ENCODE data around the gene SP100.
"Not testable (repeated sequence)": the region's sequence is repeated elsewhere in the genome, so short reads cannot be mapped to it uniquely, and the experiment has no call there.

The SP100 gene

DNA sequence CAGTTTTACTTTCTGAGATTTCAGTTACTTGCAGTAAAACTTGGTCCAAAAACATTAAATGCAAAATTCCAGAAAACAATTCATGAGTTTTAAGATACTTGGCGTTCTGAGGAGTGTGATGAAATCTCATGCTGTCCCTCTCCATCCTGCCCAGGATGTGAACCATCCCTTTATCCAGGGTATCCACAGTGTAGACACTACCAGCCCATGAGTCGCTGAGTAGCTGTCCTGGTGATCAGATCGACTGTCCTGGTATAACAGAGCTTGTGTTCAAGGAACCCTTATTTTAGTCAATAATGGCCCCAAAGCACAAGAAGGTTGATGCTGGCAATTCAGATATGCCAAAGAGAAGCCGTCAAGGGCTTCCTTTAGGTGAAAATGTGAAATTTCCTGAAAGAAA, 3.2 kb downstream of the SP100 start:
- DNase-seq = no peak

DNA sequence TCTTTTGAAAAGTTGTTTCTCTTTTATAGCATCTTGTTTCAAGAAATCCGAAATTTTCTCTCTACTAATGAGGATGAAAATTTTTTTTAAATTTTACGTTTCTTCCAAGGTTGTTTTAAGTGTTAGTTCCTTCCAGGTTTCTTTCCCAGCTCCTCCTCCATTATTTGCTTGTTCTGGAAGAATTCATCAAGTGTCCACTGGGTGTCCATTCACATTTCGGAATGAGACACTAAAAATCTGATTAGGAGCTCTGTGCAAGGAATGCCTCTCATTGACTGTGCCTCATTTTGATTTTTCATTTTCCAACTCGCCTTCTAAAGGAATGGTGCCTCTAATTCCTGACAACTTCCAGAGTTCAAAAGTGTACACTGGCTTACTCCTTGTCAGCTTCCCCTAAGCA, 6.1 kb downstream of the SP100 start:
- DNase-seq = no peak

DNA sequence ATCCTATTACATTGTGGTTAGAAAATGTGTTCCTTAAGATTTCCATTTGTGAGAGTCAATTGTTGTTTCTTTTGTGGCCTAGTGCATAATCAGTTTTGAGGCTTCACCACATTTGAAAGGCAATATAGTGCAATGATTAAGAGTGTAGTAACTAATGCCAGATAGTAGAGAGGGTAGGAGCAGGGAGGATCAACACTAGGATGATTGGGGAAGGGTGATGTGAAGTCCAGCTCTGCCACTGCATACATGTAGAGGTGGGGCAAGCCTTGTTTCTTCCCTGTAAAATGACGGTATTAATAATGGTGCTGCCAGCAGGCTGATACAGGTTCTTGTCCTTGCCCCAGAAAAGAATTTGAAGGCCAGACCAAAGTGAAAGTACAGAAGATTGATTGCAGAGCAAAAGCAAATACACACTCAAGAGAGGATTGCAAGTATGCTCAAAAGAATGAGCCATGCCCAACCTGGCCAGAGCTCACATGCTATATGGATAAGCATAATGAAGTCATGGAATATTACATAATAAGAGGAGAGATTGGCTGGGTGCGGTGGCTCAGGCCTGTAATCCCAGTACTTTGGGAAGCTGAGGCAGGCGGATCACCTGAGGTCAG, 8.0 kb downstream of the SP100 start:
- DNase-seq = no peak

DNA sequence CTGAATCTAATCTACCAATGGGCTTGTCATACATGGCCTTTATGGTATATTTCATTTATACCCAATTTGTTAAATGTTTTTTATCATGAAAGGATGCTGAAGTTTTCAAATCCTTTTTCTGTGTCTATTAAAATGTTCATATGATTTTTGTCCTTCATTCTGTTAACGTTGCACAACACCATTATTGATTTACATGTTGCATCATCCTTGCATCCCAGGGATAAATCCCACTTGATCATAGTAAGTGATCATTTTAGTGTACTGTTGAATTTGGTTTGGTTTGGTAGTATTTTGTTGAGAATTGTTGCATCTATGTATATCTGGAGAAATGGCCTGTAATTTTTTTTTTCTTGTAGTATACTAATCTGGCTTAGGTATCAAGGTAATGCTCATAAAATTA, 9.4 kb downstream of the SP100 start:
- DNase-seq = no peak

DNA sequence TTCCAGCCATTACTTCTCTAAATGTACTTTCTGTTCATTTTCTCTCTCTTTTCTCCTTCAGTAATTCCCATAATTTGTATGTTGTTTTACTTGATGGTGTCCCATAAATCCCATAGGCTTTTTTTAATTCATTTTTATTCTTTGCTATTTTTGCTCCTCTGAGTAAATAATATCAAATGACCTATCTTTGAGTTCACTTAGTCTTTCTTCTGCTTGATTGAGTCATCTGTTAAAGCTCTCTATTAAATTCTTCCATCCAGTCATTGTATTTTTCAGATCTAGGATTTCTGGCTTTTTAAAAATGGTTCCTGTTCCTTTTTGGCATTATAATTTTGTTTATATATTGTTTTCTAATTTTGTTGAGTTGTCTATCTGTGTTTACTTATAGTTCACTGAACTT, 13.5 kb downstream of the SP100 start:
- DNase-seq = no peak

DNA sequence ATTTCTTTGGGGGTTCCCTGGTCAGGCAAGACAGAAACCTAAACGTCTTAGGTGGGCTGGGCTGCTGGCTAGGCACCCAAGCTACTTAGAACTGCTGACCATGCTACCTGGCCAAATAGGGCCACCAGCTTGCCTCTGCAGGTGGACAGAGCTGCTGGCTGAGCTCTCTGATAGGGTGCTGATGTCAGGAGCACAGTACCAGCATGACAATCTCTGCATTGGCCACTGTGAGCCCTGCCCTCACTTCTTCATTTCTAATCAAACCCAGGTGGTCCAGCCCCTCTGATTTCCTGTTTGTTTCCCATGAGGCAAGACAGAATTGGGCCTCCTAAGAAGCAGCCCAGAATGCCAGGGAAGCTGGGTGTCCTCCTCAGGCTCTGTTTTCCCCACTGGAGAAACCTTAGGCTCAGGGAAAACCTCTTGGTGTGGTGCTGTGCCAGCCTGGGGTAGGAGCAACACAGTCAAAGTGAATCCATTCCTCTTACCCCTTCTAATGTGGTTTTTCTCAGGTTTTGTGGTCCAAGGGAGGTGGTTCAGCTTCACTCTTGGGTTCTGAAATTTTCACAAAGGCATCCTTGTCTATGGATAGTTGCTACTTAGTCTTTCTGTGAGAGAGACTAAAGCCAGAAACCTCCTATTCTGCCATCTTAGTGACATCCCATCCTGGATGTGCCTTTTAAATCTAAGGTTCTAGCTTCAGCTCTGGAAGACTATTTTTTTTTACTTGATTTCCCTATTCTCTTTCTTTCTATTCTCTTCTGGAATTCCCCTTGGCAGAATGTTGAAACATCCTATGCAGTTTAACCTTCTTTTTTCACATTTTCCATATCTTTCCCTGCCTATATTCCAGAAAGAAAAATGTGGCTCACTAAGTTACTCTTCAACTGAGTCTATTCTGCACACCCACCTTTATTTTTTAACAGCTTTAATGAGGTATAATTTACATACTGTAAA, 15.2 kb downstream of the SP100 start:
- no peak for DNase-seq

DNA sequence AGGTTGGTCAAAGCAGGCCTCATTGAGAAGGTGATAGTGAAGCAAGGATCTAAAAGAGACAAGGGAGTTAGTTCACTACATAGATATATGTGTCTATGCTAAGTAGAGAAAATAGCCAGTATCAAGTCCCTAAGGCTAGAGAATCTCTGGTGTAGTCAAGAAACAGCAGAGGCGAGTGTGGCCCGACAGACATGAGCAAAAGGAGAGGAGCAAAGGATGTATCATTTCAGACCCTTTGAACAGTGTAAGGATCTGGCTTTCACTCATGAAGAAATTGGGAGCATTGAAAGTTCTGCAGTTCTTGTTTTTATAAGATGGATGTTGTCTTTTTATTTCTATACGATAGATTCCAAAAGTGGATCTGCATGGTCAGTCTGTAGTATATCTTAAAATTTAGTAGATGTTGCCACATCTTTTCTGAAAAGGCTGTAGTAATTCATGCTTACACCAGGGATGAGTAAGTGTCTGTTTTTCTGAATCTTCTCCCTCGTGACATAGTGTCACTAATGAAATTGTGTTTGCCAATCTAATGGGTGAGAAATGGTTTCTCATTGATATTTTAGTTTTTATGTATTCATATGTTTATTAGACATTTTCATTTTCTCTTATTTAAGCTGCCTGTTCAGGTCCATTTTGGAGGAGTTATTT, 18.8 kb downstream of the SP100 start:
- no peak for DNase-seq

DNA sequence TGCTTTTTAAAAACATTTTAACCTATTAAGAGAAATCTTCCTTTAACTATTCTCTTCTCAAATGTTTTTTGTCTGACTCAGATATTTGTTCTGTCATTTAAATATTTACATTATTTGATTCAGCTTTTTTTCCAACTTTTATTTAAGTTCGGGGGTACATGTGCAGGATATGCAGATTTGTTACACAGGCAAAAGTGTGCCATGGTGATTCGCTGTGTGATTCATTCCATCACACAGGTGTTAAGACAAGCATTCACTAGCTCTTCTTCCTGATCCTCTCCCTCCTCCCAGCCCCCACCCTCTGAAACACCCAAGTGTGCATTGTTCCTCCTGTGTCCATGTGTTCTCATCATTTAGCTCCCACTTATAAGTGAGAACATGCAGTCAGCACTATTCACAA, 19.4 kb downstream of the SP100 start:
- no peak for DNase-seq

DNA sequence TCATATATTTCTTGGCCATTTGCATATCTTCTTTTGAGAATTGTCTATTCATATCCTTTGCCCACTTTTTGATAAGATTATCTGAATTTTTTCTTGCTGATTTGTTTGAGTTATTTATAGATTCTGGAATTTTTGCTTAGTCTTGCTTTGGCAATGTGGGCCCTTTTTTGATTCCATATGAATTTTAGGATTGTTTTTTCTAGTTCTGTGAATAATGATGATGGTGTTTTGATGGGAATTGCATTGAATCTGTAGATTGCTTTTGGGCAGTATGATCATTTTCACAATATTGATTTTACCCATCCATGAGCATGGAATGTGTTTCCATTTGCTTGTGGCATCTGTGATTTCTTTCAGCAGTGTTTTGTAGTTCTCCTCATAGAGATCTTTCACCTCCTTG, 23.1 kb downstream of the SP100 start:
- DNase-seq = not testable (repeated sequence)

DNA sequence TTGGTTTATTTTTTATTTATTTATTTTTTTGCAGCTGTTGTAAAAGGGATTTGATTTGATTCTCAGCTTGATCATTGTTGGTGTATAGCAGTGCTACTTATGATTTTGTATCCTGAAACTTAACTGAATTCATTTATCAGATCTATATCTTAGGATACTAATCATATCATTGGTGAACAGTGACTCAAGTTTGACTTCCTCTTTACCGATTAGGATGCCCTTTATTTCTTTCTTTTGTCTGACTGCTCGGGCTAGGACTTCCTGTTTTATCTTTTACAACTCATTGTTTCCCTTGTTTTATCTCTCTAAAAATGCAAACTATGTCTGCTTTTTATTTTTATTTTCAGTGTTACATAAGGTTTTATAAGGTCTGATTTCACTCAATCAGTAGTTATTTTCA, 23.6 kb downstream of the SP100 start:
- DNase-seq = no peak

DNA sequence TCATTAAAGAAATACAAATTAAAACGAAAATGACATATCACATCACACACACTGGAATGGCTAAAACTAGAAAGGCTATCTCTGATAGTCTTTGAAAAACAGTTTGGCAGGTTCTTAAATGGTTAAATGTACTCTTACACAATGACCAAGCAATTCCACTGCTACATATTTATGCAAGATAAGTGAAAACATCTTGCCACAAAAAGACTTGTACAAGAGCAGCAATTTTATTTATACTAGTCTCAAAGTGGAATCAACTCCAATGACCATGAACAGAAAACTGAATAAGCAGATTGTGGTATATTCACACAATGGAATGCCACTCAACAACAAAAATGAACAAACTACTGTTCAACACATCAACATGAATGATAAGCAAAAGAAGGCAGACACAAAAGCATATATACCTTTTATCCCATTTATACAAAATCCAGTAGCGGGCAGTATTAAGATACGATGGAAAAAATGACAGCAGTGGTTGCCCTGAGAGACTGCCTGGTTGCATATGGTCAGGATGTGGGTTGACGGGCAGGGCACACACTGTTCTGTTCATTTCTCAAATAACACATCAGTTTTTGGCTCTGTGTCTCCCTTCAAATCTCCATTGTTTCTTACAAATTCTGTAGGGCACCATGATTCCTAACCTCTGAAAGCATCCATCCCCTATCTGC, 25.4 kb downstream of the SP100 start:
- peak; percentile 42 for DNase-seq

DNA sequence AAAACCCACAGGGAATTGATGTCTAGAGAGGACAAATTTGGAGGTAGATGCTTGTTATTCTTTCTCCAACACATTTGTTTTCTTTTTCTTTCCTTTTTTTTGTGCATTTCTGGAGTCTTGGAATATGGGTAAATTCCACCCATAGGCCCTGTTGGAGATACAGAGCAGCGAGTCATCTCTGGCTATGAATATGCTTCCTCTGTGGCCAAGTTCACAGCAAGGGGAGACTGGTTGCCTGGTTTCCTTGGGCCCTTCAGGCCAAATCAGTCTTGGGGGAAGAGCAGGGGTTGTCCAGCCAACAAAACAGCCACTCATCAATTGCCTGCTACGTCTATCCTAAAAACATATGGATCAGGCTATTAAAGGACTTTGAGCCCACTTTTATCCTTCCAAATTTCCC, 27.5 kb downstream of the SP100 start:
- peak; percentile 62 for DNase-seq

DNA sequence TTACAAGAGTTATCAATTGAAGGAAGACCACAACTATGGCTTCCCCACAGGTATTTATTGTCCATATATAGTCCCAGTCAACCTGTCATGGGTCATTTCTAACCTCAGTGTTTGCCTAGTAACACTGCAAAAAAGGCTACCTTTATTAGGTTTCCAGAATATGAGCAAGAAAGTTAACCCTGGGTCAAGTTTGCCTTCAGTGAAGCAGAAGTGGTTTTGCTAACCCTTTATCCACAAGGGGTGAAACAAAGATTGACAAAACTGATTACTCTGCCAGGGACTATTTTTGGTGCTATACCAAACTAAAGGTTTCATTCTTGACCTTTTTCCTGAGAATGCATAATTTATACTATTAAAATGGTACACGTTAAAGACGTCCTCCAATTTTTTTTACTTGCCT, 28.8 kb downstream of the SP100 start:
- DNase-seq = no peak

DNA sequence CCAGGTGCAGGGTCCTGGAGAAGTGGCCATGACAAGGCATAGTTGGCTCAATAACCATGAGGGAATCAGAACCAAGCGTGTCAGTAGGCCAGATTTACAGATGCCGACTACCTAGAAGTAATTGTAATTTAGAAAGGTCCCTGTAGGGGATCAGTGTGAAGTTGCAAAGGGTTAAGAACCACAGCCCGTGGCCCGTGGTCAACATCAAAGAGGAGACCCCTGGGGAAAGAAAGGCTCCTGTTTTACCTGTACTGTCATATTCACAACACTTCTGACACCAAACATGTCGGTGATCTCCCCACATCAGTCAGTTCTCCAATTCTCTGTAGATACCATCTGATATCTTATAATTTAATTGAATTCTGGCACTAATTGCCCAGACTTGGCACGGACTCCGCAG, 31.0 kb downstream of the SP100 start:
- no peak for DNase-seq

DNA sequence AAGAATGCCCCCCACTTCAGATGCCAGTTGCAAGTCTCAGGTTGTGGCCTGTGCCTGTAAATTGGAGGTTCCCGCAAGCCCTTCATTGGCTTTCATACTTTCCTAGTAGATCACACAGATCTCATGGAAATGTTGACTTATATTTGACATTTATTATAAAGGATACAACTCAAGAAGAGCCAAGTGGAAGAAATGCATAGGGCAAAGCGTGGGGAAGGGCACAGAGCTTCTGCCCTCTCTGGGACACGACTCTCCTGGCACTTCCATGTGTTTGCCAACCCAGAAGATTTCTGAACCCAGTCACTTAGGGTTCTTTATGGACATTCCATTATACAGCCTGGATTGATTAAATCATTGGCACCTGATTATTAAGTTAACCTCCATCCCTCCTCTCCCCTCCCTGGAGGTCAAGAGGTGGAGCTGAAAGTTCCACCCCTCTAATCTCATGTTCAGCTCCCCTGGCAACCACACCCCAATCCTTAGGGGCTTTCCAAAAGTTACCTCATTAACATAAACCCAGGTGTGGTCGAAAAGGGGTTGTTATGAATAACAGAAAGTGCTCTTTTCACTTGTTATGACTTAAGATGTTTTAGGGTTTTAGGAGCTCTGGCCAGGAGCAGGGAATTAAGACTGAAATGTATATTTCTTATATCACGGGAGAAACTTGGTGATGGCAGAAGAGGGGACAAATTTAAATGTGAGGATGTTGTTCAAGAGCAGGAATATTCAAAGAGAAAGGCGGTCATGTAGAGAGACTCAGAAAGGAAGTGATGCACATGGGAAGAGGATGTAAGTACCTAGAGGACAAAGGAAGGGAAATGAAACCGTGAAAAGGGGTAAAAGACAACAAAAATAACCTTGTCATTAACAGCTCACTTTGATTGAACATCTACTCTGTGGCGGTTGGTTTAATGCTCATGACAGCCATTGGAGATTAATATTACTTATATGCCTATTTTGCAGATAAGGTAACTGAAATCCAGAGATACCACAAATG, 31.8 kb downstream of the SP100 start:
- DNase-seq = no peak

DNA sequence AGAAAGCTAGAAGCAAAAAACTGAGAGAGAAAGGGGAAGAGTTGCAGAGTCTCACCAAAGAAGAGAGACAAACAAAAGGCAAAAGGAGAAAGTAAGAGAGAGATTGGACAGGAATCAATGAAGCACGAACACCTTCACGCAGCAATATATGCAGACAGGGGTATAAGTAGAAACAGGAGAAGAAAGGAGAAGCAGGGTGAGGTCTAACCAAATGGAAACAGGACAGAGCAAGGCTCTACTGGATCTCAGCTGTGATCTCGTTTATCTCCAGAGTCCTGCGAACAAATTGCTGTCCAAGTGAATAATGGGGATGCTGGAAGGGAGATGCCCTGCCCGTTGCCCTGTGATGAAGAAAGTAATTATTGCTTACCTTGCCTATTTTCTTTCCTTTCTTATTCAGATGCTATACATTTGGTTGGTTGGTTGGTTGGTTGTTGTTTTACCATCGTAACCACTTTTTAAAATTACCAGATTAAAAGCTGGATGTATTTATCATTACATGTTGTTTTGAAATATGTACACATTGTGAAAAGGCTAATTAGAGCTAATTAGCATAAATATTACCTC, 34.0 kb downstream of the SP100 start:
- DNase-seq = no peak

DNA sequence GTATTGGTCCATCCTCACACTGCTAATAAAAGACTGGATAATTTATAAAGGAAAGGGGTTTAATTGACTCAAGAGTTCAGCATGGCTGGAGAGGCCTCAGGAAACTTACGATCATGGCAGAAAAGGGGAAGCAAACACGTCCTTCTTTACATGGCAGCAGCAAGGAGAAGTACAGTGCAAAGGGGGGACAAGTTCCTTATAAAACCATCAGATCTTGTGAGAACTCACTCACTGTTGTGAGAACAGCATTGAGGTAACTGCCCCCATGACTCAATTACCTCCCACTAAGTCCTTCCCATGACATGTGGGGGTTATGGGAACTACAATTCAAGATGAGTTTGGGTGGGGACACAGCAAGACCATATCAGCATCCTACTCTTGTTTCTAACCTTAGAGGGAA, 37.0 kb downstream of the SP100 start:
- DNase-seq = no peak

DNA sequence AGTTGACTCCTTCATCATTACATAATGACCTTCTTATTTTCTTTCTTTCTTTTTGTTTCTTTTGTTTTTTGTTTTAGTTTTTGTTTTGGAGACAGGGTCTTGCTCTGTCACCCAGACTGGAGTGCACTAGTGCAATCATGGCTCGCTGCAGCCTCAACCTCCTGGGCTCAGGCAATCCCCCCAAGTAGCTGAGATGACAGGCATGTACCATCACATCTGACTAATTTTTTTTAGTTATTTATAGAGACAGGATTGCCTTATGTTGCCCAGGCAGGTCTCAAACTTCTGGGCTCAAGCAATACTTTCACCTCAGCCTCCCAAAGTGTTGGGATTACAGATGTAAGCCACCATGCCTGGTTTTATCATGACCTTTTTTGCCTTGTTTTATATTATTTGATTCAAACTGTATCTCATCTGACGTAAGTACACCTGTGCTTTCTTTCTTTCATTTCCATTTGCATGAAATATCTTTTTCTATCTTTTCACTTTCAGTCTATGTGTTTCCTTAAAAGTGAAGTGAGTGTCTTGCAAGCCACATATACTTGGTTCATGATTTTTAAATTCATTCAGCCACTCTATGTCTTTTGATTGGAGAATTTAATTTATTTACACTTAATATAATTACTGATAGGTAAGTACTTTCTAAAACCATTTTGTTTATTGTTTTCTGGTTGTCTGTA, 39.1 kb downstream of the SP100 start:
- DNase-seq = no peak

DNA sequence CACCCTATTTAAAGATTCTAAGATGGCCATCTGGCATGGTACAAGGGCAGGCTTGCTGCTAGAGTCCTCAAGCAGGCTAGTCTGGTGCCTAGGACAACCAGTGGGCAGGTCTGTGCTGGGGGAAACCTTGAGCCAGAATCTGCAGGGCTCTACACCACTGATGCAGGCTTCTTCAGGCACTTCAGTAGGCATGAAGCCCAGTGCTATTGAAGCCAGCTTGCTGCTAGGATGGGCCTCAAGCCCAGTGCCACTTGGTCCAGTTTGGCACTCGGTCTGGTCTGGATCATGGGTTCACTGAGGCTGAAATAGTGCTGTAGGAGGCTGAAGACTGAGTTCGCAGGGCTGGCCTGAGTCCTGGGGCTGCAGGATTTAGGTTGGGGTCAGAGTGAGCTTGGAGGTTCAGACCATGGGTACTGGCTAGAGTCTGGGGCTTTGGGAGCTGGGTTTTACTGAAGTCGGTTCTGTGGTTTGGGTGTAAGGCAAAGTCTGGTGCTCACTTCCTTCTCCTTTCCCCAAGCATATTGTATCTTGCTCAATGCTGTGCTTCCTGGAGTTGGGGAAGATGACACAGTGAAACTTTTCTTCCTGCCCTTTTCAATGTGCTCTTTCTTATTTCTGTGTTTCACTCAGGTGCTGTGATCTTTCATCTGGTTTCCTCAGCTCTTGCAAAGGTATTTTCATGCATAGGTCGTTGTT, 41.2 kb downstream of the SP100 start:
- no peak for DNase-seq

DNA sequence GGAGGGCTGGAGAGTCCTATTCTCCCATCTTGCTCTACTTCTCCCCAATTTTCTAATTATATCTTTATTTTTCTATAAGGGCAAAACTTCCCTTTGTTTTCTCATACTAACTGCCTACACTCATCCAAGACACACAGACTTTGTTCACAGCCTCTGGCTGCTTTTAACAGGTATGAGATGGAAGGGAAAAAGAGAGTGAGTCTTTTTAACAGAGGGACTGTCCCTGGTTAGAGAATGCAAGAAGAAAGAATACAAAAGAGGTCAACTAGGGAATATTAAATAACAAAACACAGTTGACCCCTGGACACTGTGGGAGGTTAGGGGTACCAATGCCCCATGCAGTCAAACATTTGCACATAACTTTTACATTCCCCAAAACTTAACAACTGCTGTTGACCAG, 41.8 kb downstream of the SP100 start:
- DNase-seq = no peak
